Suprapubic skin (tissue), 4 donors: ENCODE data around the gene OR10H2.

ENCODE experiments used
- EP300 ChIP-seq: sonication (generic); formaldehyde crosslinking; IDR thresholded peaks from one replicate; pipeline ENCODE4 v1.6.1; 2017; ENCODE audit warnings: antibody characterized with exemption
- POLR2A ChIP-seq, 2 donors: fragments of 450-650 bp; IDR thresholded peaks; one replicate each; pipeline ENCODE4 v1.6.1; 2017; ENCODE audit warnings: antibody characterized with exemption in 2 of 2, mild to moderate bottlenecking in 2 of 2, moderate library complexity in 2 of 2
- POLR2AphosphoS5 ChIP-seq, 3 donors: sonication (generic); formaldehyde crosslinking; IDR thresholded peaks; one replicate each; pipeline ENCODE4 v1.6.1; 2017; ENCODE audit warnings: antibody characterized with exemption in 3 of 3
- TF ChIP-seq, protein P1 (sequence below), 2 donors: fragments of 200-600 bp in 1 of 2; fragments of 450-650 bp in 1 of 2; sonication (generic) in 1 of 2; IDR thresholded peaks; one replicate each; pipeline ENCODE4 v1.5.1; 2016 to 2019; ENCODE audit warnings: antibody characterized with exemption in 2 of 2, mild to moderate bottlenecking in 1 of 2, moderate library complexity in 1 of 2

DNA sequence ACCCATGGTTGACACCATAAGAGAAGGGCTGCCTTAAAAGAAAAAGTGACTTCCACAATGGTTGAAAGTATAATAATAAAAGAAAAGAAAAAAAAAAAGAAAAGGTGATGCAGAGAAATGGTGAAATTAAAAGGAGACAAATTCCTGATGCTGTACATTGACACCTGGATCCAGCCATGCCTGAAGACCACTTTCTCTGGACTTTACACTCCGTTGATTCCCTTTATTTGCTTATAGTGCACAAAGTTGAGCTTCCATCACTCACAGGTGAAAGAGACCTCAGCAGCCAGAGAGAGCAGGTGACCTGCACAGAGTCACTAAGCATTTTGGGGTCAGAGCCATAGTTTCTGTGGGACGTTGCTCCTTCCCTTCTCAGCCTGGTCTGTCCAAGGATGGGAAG is 47.4 kb downstream of the OR10H2 start:
- no peak for TF ChIP-seq POLR2A (IDR thresholded peaks at IDR 0.05)
- no peak for TF ChIP-seq POLR2AphosphoS5 (IDR thresholded peaks at IDR 0.05)
- TF ChIP-seq, protein P1, sequence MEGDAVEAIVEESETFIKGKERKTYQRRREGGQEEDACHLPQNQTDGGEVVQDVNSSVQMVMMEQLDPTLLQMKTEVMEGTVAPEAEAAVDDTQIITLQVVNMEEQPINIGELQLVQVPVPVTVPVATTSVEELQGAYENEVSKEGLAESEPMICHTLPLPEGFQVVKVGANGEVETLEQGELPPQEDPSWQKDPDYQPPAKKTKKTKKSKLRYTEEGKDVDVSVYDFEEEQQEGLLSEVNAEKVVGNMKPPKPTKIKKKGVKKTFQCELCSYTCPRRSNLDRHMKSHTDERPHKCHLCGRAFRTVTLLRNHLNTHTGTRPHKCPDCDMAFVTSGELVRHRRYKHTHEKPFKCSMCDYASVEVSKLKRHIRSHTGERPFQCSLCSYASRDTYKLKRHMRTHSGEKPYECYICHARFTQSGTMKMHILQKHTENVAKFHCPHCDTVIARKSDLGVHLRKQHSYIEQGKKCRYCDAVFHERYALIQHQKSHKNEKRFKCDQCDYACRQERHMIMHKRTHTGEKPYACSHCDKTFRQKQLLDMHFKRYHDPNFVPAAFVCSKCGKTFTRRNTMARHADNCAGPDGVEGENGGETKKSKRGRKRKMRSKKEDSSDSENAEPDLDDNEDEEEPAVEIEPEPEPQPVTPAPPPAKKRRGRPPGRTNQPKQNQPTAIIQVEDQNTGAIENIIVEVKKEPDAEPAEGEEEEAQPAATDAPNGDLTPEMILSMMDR (IDR thresholded peaks at IDR 0.05) = no peak
- TF ChIP-seq EP300 = no peak
